Measurements from ENCODE around the gene CRYAB.

CRYAB gene

DNA sequence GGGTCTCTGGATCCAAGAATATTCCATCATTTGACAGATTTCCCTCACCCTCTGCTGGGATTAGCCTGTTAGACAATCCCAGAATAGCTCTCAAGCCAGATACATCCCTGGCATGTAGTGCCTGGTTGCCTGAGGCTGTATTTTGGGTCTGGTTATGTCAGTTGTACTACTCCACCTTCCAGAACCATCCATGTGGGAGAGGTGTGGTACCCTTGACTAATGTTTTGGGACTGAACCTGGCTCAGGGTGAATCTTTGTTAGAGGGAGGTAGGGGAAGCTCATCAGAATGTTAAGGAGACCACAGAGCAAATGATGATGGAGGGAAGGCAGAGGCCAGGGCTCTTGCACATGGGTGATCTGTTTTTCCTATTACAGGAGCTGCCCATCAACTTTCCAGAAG lies 12.4 kb upstream of the CRYAB start:
- no peaks in the 10 kb centered on the region for H3K9me3 ChIP-seq (ENCODE audit: insufficient read depth, low read length, severe bottlenecking)
- DNase-seq = no peak
- no peak for ATAC-seq (ENCODE audit: insufficient read depth, low read depth)
- H3K9ac ChIP-seq (ENCODE audit: low read depth, low read length) = no peak overlapping the region
- peak overlapping the region; percentile 50 for H2AFZ ChIP-seq (ENCODE audit: low read depth, low read length)
- TF ChIP-seq, protein P1, sequence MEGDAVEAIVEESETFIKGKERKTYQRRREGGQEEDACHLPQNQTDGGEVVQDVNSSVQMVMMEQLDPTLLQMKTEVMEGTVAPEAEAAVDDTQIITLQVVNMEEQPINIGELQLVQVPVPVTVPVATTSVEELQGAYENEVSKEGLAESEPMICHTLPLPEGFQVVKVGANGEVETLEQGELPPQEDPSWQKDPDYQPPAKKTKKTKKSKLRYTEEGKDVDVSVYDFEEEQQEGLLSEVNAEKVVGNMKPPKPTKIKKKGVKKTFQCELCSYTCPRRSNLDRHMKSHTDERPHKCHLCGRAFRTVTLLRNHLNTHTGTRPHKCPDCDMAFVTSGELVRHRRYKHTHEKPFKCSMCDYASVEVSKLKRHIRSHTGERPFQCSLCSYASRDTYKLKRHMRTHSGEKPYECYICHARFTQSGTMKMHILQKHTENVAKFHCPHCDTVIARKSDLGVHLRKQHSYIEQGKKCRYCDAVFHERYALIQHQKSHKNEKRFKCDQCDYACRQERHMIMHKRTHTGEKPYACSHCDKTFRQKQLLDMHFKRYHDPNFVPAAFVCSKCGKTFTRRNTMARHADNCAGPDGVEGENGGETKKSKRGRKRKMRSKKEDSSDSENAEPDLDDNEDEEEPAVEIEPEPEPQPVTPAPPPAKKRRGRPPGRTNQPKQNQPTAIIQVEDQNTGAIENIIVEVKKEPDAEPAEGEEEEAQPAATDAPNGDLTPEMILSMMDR (IDR thresholded peaks at IDR 0.05; ENCODE audit: borderline replicate concordance, extremely low read depth, low read length, poor library complexity, severe bottlenecking) = no peak
- TF ChIP-seq EZH2 (IDR thresholded peaks at IDR 0.05; ENCODE audit: borderline replicate concordance, low read depth, low read length, severe bottlenecking) = no peak
- peaks cover 20% of the 10 kb centered on the region for H3K4me1 ChIP-seq (ENCODE audit: insufficient read depth, low read length)
- no peak overlapping the region for H3K4me2 ChIP-seq (ENCODE audit: insufficient read depth, low read length)
- no peak overlapping the region for H3K4me3 ChIP-seq (ENCODE audit: low read depth in 1 of 2, low read length in 2 of 2)
- no peaks in the 10 kb centered on the region for H3K27me3 ChIP-seq (ENCODE audit: insufficient read depth, low read length, poor library complexity)
- H3K36me3 ChIP-seq (ENCODE audit: insufficient read depth, low read length) = no peaks in the 10 kb centered on the region
- no peaks in the 10 kb centered on the region for H3K79me2 ChIP-seq (ENCODE audit: insufficient read depth, low read length)
- no peak overlapping the region for H3K27ac ChIP-seq (ENCODE audit: low read length)
- H4K20me1 ChIP-seq (ENCODE audit: insufficient read depth, low read length) = no peaks in the 10 kb centered on the region

DNA sequence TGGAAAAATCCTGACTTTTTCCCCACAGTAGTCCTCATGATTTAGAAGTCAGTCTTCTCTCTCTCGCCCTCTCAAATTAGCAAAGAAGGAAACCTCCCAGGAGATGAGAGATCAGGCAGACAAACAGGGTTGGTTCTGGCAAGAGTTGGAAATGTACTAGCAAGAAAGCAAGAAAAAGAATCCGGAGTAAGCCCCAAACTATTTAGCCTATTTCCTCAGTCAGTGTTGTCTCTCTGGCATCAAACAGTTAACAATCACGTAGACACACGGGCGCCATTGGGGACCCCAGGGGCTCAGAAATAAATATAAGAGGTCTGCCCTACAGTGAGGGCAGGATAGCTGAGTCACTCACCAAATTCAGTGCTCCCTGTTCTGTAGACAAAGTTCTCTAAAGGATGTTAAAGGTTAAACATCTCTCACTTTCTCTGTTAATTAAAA lies 11.8 kb upstream of the CRYAB start:
- Histone ChIP-seq H3K27me3 (ENCODE audit: insufficient read depth, low read length, poor library complexity) (no peaks in the 10 kb centered on the region), H3K4me2 (ENCODE audit: insufficient read depth, low read length) (no peak overlapping the region), H3K9me3 (ENCODE audit: insufficient read depth, low read length, severe bottlenecking) (no peaks in the 10 kb centered on the region), H3K4me1 (ENCODE audit: insufficient read depth, low read length) (peaks cover 20% of the 10 kb centered on the region), H3K79me2 (ENCODE audit: insufficient read depth, low read length) (no peaks in the 10 kb centered on the region), H3K4me3 (ENCODE audit: low read depth in 1 of 2, low read length in 2 of 2) (no peak overlapping the region), H3K36me3 (ENCODE audit: insufficient read depth, low read length) (no peaks in the 10 kb centered on the region), H2AFZ (ENCODE audit: low read depth, low read length) (peak overlapping the region; percentile 50), H3K9ac (ENCODE audit: low read depth, low read length) (no peak overlapping the region), H3K27ac (ENCODE audit: low read length) (no peak overlapping the region), H4K20me1 (ENCODE audit: insufficient read depth, low read length) (no peaks in the 10 kb centered on the region)
- ATAC-seq (ENCODE audit: insufficient read depth, low read depth) (no peak), DNase-seq (no peak)
- TF ChIP-seq, protein P1 (IDR thresholded peaks at IDR 0.05; ENCODE audit: borderline replicate concordance, extremely low read depth, low read length, poor library complexity, severe bottlenecking) = no peak
- no peak for TF ChIP-seq EZH2 (IDR thresholded peaks at IDR 0.05; ENCODE audit: borderline replicate concordance, low read depth, low read length, severe bottlenecking)

DNA sequence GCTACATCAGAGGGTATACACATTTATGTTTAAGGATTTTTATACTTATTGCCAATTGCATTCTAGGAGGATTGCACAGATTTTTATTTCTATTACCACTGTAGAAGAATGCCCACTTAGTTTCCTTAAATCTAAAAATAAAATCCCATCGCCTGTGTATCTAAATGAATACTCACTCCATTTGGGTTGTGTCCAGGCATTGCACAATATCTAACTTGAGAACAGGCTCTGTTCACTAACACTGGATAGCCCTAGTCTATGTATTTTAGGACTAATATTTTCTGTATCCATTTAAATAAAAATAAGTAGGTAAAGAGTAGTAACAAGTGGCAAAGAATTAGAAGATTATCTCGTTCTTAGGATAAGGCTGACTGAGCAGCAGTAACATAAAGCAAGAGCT lies 11.2 kb upstream of the CRYAB start:
- no peak for TF ChIP-seq EZH2 (IDR thresholded peaks at IDR 0.05; ENCODE audit: borderline replicate concordance, low read depth, low read length, severe bottlenecking)
- TF ChIP-seq, protein P1 (IDR thresholded peaks at IDR 0.05; ENCODE audit: borderline replicate concordance, extremely low read depth, low read length, poor library complexity, severe bottlenecking) = no peak
- Histone ChIP-seq H3K4me2 (ENCODE audit: insufficient read depth, low read length) (no peak overlapping the region), H3K27me3 (ENCODE audit: insufficient read depth, low read length, poor library complexity) (no peaks in the 10 kb centered on the region), H3K4me3 (ENCODE audit: low read depth in 1 of 2, low read length in 2 of 2) (no peak overlapping the region), H3K9me3 (ENCODE audit: insufficient read depth, low read length, severe bottlenecking) (no peaks in the 10 kb centered on the region), H3K36me3 (ENCODE audit: insufficient read depth, low read length) (no peaks in the 10 kb centered on the region), H3K4me1 (ENCODE audit: insufficient read depth, low read length) (peaks cover 18% of the 10 kb centered on the region), H2AFZ (ENCODE audit: low read depth, low read length) (no peak overlapping the region), H4K20me1 (ENCODE audit: insufficient read depth, low read length) (no peaks in the 10 kb centered on the region), H3K27ac (ENCODE audit: low read length) (no peak overlapping the region), H3K9ac (ENCODE audit: low read depth, low read length) (no peak overlapping the region), H3K79me2 (ENCODE audit: insufficient read depth, low read length) (no peaks in the 10 kb centered on the region)
- DNase-seq (no peak), ATAC-seq (ENCODE audit: insufficient read depth, low read depth) (no peak)

Measured in DND-41 (cell line).